ENCODE results near the gene SNX20.
A peak's percentile ranks its signal among the peaks of the same experiment; 100 is the strongest.

Gene SNX20

GRCh38 chr16:50706250-50706649, 25.1 kb upstream of the SNX20 start:
- FAIRE-seq = no peak
- DNase-seq (ENCODE audit: extremely low spot score, insufficient read length, low read depth) = no peak

- peak; percentile 9 for FAIRE-seq
- no peak for DNase-seq (ENCODE audit: extremely low spot score, insufficient read length, low read depth)
Measured at GRCh38 chr16:50705436-50706110, 24.5 kb upstream of the SNX20 start.

GRCh38 chr16:50704245-50704644, 23.1 kb upstream of the SNX20 start:
- FAIRE-seq = no peak
- no peak for DNase-seq (ENCODE audit: extremely low spot score, insufficient read length, low read depth)

- no peak for DNase-seq (ENCODE audit: extremely low spot score, insufficient read length, low read depth)
Measured at GRCh38 chr16:50702725-50703124, 21.6 kb upstream of the SNX20 start.

GRCh38 chr16:50699326-50700159, 18.4 kb upstream of the SNX20 start:
- DNase-seq (ENCODE audit: extremely low spot score, insufficient read length, low read depth) (no peak), FAIRE-seq (peak; percentile 56)

More at GRCh38 chr16:50702725-50703124, 21.6 kb upstream of the SNX20 start:
- no peak for FAIRE-seq

- FAIRE-seq (peak; percentile 91), DNase-seq (ENCODE audit: extremely low spot score, insufficient read length, low read depth) (no peak)
Measured at GRCh38 chr16:50697881-50698767, 17.0 kb upstream of the SNX20 start.

- FAIRE-seq (no peak), DNase-seq (ENCODE audit: extremely low spot score, insufficient read length, low read depth) (no peak)
Measured at GRCh38 chr16:50697421-50697715, 16.3 kb upstream of the SNX20 start.

- peak; percentile 99 for FAIRE-seq
Measured at GRCh38 chr16:50696575-50697420, 15.7 kb upstream of the SNX20 start.

GRCh38 chr16:50696126-50696525, 15.0 kb upstream of the SNX20 start:
- no peak for FAIRE-seq
- DNase-seq (ENCODE audit: extremely low spot score, insufficient read length, low read depth) = no peak

More at GRCh38 chr16:50696575-50697420, 15.7 kb upstream of the SNX20 start:
- no peak for DNase-seq (ENCODE audit: extremely low spot score, insufficient read length, low read depth)

GRCh38 chr16:50695017-50696000, 14.2 kb upstream of the SNX20 start:
- FAIRE-seq = peak; percentile 73
- no peak for DNase-seq (ENCODE audit: extremely low spot score, insufficient read length, low read depth)

GRCh38 chr16:50694206-50694605, 13.1 kb upstream of the SNX20 start:
- DNase-seq (ENCODE audit: extremely low spot score, insufficient read length, low read depth) = no peak
- peak; percentile 84 for FAIRE-seq

GRCh38 chr16:50692999-50693781, 12.1 kb upstream of the SNX20 start, which contains the start of gene NOD2:
TSS of gene NOD2 (plus strand) at chr16:50693606. CDS start at chr16:50699496, 5,890 bp downstream.
- FAIRE-seq = peak; percentile 48
- no peak for DNase-seq (ENCODE audit: extremely low spot score, insufficient read length, low read depth)

- FAIRE-seq (no peak), DNase-seq (ENCODE audit: extremely low spot score, insufficient read length, low read depth) (no peak)
Measured at GRCh38 chr16:50692644-50692998, 11.5 kb upstream of the SNX20 start.

- DNase-seq (ENCODE audit: extremely low spot score, insufficient read length, low read depth) (no peak), FAIRE-seq (no peak)
Measured at GRCh38 chr16:50690177-50690576, 9.1 kb upstream of the SNX20 start.

GRCh38 chr16:50688867-50689266, 7.8 kb upstream of the SNX20 start:
- DNase-seq (ENCODE audit: extremely low spot score, insufficient read length, low read depth) (no peak), FAIRE-seq (peak; percentile 24)

GRCh38 chr16:50688083-50688482, 7.0 kb upstream of the SNX20 start:
- DNase-seq (ENCODE audit: extremely low spot score, insufficient read length, low read depth) (no peak), FAIRE-seq (no peak)

GRCh38 chr16:50685462-50686063, 4.5 kb upstream of the SNX20 start:
- DNase-seq (ENCODE audit: extremely low spot score, insufficient read length, low read depth) = no peak
- no peak for FAIRE-seq

All from GM18507 (cell line).